HEK293 (cell line): ENCODE data around the gene AKR7A2.
"Not testable (repeated sequence)": the region's sequence is repeated elsewhere in the genome, so short reads cannot be mapped to it uniquely, and the experiment has no call there.

Experiments used
- CTCF ChIA-PET: fragments of 350-600 bp; formaldehyde crosslinking; extraction: SDS; loops from one replicate; lab custom pipeline; 2021; ENCODE audit warnings: antibody characterized with exemption; lab: Yijun Ruan, JAX
- POLR2A ChIA-PET: fragments of 300-600 bp; formaldehyde crosslinking; extraction: SDS; loops from one replicate; lab custom pipeline; 2020; ENCODE audit warnings: antibody characterized with exemption, inconsistent platforms; lab: Yijun Ruan, JAX
- H3K27ac ChIP-seq: fragments of 200-500 bp; sonication (Bioruptor generic); 2 replicates; pipeline ENCODE4 v1.5.1; 2014; ENCODE audit warnings: low read depth, low read length, control low read depth, inconsistent platforms; ENCODE audit errors: extremely low read depth
- H3K36me3 ChIP-seq, 2 experiments: fragments of 200-500 bp in 1 of 2; sonication (Bioruptor generic) in 1 of 2; 1 replicate in 1 of 2; 2 replicates in 1 of 2; pipeline ENCODE4 v1.5.1; 2014 to 2017; ENCODE audit warnings: inconsistent platforms in 2 of 2, low read length in 2 of 2; ENCODE audit not compliant: control insufficient read depth in 2 of 2, insufficient read depth in 1 of 2
- H3K4me1 ChIP-seq: fragments of 200-500 bp; sonication (Bioruptor generic); 2 replicates; pipeline ENCODE4 v1.5.1; 2014; ENCODE audit warnings: mild to moderate bottlenecking, low read length, inconsistent platforms; ENCODE audit not compliant: control insufficient read depth, insufficient read depth
- H3K4me3 ChIP-seq: 2 replicates; pipeline ENCODE4 v1.5.1; 2011; ENCODE audit warnings: low read depth, mild to moderate bottlenecking, control low read depth, low read length, moderate library complexity
- H3K9me3 ChIP-seq: fragments of 200-500 bp; sonication (Bioruptor generic); 2 replicates; pipeline ENCODE4 v1.5.1; 2014; ENCODE audit warnings: low read depth, low read length, inconsistent platforms; ENCODE audit not compliant: control insufficient read depth, insufficient read depth
- AEBP2 ChIP-seq: fragments of 450-650 bp; formaldehyde crosslinking; IDR thresholded peaks from 2 replicates; pipeline ENCODE4 v1.5.1; 2016; ENCODE audit warnings: missing biosample characterization, missing genetic modification characterization, borderline replicate concordance
- CTCF ChIP-seq: fragments of 450-650 bp; formaldehyde crosslinking; IDR thresholded peaks from 2 replicates; pipeline ENCODE4 v1.5.1; 2016; ENCODE audit warnings: missing biosample characterization, missing genetic modification characterization
- HOXC10 ChIP-seq: sonication (generic); formaldehyde crosslinking; IDR thresholded peaks from 2 replicates; pipeline ENCODE4 v1.8.1; 2023; ENCODE audit warnings: mild to moderate bottlenecking, missing genetic modification reagents
- SP7 ChIP-seq: fragments of 450-650 bp; formaldehyde crosslinking; IDR thresholded peaks from 2 replicates; pipeline ENCODE4 v1.5.1; 2016; ENCODE audit warnings: missing biosample characterization, missing genetic modification characterization
- YY2 ChIP-seq: fragments of 450-650 bp; formaldehyde crosslinking; IDR thresholded peaks from 2 replicates; pipeline ENCODE4 v1.5.1; 2016; ENCODE audit warnings: missing biosample characterization, missing genetic modification characterization
- ZBTB1 ChIP-seq: fragments of 450-650 bp; formaldehyde crosslinking; IDR thresholded peaks from 2 replicates; pipeline ENCODE4 v1.5.1; 2016; ENCODE audit warnings: missing biosample characterization, missing genetic modification characterization
- ZFHX2 ChIP-seq: fragments of 450-650 bp; formaldehyde crosslinking; conservative IDR thresholded peaks from 2 replicates; pipeline ENCODE4 v1.5.1; 2016; ENCODE audit warnings: missing biosample characterization, missing genetic modification characterization
- ZFP41 ChIP-seq: fragments of 450-650 bp; formaldehyde crosslinking; IDR thresholded peaks from 2 replicates; pipeline ENCODE4 v1.5.1; 2016; ENCODE audit warnings: missing biosample characterization, missing genetic modification characterization, borderline replicate concordance
- ZNF18 ChIP-seq: fragments of 450-650 bp; formaldehyde crosslinking; IDR thresholded peaks from 2 replicates; pipeline ENCODE4 v1.5.1; 2016; ENCODE audit warnings: missing biosample characterization, missing genetic modification characterization
- ZNF341 ChIP-seq: fragments of 450-650 bp; formaldehyde crosslinking; IDR thresholded peaks from 2 replicates; pipeline ENCODE4; 2016; ENCODE audit warnings: low read depth, missing biosample characterization, missing genetic modification characterization
- ZNF366 ChIP-seq: fragments of 450-650 bp; formaldehyde crosslinking; conservative IDR thresholded peaks from 2 replicates; pipeline ENCODE4 v1.5.1; 2016; ENCODE audit warnings: missing biosample characterization, missing genetic modification characterization
- ZNF501 ChIP-seq: fragments of 450-650 bp; formaldehyde crosslinking; IDR thresholded peaks from 2 replicates; pipeline ENCODE4 v1.5.1; 2016; ENCODE audit warnings: missing biosample characterization, missing genetic modification characterization
- ZNF560 ChIP-seq: fragments of 450-650 bp; formaldehyde crosslinking; IDR thresholded peaks from 2 replicates; pipeline ENCODE4 v1.5.1; 2017; ENCODE audit warnings: missing biosample characterization, missing genetic modification characterization, borderline replicate concordance
- ZNF629 ChIP-seq: fragments of 450-650 bp; formaldehyde crosslinking; IDR thresholded peaks from 2 replicates; pipeline ENCODE4 v1.5.1; 2017; ENCODE audit warnings: missing biosample characterization, missing genetic modification characterization
- TF ChIP-seq, protein P1 (sequence below): fragments of 450-650 bp; formaldehyde crosslinking; IDR thresholded peaks from 2 replicates; pipeline ENCODE4 v1.5.1; 2016; ENCODE audit warnings: missing biosample characterization, missing genetic modification characterization, low read depth
- TF ChIP-seq, protein P2 (sequence below): fragments of 450-650 bp; formaldehyde crosslinking; IDR thresholded peaks from 2 replicates; pipeline ENCODE4 v1.5.1; 2016; ENCODE audit warnings: missing biosample characterization, missing genetic modification characterization, borderline replicate concordance

Gene AKR7A2

DNA sequence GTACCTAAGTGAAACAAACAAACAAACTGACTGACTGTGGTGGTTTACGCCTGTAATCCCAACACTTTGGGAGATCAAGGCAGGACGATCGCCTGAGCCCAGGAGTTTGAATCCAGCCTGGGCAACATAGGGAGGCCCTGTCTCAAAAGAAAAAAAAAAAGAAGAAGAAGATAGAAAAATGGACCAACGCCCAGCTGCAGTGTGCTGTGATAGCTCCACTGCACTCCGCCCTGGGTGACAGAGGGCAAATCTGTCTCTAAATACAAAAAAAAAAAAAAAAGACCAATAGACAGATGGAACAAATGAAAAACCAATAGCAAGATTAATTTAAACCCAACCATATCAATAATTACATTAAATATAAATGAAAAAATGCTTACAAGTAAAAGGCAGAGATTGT lies 37.3 kb downstream of the AKR7A2 start:
- H3K4me3 ChIP-seq = no peak overlapping the region
- no peaks in the 10 kb centered on the region for H3K4me1 ChIP-seq
- no peaks in the 10 kb centered on the region for H3K9me3 ChIP-seq
- CTCF ChIA-PET = no interaction called here
- H3K27ac ChIP-seq = no peak overlapping the region
- TF ChIP-seq CTCF (tag by site-specific recombination) (no peak), ZNF366 (tag by site-specific recombination) (no peak), ZBTB1 (tag by site-specific recombination) (no peak), ZNF560 (tag by site-specific recombination) (no peak), ZFP41 (no peak), ZNF18 (tag by site-specific recombination) (no peak)
- POLR2A ChIA-PET = no interaction called here
- H3K36me3 ChIP-seq = peaks cover 0 to 9% of the 10 kb centered on the region in 2 experiments; a peak in 2 of 3 replicates

DNA sequence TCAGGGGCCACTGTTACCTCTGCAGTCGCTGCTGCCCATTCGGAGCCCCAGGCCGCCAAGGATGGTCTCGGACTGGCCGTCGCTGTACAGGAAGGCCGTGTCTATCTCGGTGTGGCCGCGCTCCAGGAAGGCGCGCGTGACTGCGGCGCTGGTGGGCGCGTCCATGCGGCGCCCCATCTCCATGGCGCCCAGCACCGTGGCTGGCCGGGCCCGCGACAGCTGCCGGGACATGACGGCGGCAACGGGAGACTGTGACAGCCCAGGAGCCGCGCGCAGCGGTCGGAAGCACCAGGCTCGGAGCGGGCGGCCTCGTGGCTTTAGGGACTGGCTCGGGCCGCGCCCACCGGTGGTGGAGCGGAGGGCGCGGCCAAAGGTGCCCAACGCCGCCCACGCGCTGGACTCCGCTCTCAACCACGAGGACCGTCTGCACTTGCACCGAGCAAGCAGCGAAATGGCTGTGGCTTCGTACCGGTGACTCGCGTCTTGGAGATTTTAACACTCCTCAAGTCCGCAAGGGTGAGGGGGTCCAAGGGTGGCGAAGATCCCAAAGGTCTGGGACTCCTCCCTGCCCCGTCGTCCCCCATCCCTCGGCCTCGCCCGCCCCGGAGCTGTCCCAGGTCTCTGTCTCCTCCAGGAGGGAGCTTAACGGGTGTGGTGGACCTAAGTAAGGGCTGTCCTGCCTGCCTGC lies 38.0 kb downstream of the AKR7A2 start:
- H3K27ac ChIP-seq, H3K4me1 ChIP-seq, CTCF ChIA-PET, H3K4me3 ChIP-seq, POLR2A ChIA-PET, H3K36me3 ChIP-seq, H3K9me3 ChIP-seq: not testable (repeated sequence)

DNA sequence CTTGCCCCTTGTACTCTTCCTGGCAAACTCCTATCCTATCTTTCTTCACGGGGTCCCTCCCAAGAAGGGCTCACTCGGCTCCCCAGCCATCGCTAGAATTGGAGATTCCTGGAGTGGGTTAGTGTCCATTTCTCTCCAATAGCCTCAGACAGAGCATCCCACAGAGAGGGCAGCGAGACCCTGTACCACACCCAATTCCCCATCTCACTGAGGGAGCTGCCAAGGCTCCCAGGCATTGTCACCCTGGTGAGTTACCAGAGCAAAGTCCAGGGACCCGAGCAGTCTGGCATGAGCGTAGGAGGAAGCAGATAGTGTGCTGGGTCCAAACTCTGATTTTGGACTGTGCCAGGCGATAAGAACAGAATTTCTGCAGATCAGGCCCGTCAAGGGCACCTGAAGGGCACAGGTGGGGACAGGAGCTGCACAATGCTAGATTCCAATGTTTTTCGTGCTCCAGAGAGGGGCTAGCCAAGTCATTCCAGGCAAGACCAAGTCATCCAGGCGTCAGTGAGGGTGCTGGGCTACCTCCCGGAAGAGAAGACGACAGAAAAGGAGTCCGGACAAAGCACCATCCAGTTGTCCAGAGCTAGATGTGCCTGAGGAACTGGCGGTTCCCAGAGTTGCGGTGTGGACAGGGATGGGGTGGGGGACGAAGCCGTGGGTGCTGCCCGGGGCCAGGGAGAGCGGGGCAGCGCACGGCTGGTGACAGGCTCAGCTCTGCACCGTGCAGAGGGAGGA lies 38.7 kb downstream of the AKR7A2 start:
- Histone ChIP-seq H3K4me3 (no peak overlapping the region), H3K36me3 (peaks cover 0 to 13% of the 10 kb centered on the region in 2 experiments; a peak in 2 of 3 replicates), H3K9me3 (no peaks in the 10 kb centered on the region), H3K27ac (no peak overlapping the region), H3K4me1 (no peaks in the 10 kb centered on the region)
- ChIA-PET CTCF (no interaction called here), POLR2A (no interaction called here)
- TF ChIP-seq HOXC10 (CRISPR knock-in tag) (no peak), AEBP2 (tag by site-specific recombination) (no peak), ZNF341 (tag by site-specific recombination) (no peak), ZFHX2 (tag by site-specific recombination) (no peak), YY2 (no peak), SP7 (tag by site-specific recombination) (no peak), ZNF629 (tag by site-specific recombination) (no peak), ZNF501 (tag by site-specific recombination) (no peak)
- TF ChIP-seq, protein P1, sequence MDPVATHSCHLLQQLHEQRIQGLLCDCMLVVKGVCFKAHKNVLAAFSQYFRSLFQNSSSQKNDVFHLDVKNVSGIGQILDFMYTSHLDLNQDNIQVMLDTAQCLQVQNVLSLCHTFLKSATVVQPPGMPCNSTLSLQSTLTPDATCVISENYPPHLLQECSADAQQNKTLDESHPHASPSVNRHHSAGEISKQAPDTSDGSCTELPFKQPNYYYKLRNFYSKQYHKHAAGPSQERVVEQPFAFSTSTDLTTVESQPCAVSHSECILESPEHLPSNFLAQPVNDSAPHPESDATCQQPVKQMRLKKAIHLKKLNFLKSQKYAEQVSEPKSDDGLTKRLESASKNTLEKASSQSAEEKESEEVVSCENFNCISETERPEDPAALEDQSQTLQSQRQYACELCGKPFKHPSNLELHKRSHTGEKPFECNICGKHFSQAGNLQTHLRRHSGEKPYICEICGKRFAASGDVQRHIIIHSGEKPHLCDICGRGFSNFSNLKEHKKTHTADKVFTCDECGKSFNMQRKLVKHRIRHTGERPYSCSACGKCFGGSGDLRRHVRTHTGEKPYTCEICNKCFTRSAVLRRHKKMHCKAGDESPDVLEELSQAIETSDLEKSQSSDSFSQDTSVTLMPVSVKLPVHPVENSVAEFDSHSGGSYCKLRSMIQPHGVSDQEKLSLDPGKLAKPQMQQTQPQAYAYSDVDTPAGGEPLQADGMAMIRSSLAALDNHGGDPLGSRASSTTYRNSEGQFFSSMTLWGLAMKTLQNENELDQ = no peak
- TF ChIP-seq, protein P2, sequence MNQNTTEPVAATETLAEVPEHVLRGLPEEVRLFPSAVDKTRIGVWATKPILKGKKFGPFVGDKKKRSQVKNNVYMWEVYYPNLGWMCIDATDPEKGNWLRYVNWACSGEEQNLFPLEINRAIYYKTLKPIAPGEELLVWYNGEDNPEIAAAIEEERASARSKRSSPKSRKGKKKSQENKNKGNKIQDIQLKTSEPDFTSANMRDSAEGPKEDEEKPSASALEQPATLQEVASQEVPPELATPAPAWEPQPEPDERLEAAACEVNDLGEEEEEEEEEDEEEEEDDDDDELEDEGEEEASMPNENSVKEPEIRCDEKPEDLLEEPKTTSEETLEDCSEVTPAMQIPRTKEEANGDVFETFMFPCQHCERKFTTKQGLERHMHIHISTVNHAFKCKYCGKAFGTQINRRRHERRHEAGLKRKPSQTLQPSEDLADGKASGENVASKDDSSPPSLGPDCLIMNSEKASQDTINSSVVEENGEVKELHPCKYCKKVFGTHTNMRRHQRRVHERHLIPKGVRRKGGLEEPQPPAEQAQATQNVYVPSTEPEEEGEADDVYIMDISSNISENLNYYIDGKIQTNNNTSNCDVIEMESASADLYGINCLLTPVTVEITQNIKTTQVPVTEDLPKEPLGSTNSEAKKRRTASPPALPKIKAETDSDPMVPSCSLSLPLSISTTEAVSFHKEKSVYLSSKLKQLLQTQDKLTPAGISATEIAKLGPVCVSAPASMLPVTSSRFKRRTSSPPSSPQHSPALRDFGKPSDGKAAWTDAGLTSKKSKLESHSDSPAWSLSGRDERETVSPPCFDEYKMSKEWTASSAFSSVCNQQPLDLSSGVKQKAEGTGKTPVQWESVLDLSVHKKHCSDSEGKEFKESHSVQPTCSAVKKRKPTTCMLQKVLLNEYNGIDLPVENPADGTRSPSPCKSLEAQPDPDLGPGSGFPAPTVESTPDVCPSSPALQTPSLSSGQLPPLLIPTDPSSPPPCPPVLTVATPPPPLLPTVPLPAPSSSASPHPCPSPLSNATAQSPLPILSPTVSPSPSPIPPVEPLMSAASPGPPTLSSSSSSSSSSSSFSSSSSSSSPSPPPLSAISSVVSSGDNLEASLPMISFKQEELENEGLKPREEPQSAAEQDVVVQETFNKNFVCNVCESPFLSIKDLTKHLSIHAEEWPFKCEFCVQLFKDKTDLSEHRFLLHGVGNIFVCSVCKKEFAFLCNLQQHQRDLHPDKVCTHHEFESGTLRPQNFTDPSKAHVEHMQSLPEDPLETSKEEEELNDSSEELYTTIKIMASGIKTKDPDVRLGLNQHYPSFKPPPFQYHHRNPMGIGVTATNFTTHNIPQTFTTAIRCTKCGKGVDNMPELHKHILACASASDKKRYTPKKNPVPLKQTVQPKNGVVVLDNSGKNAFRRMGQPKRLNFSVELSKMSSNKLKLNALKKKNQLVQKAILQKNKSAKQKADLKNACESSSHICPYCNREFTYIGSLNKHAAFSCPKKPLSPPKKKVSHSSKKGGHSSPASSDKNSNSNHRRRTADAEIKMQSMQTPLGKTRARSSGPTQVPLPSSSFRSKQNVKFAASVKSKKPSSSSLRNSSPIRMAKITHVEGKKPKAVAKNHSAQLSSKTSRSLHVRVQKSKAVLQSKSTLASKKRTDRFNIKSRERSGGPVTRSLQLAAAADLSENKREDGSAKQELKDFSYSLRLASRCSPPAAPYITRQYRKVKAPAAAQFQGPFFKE (tag by site-specific recombination) = no peak
